GM21619 (cell line): ENCODE measurements around the gene MRPL1.

Experiments
- ATAC-seq: cut with Tn5 transposase; IDR thresholded peaks from one replicate; pipeline ENCODE4 v1.9.1; 2021; ENCODE audit not compliant: unreplicated experiment

Gene MRPL1

DNA sequence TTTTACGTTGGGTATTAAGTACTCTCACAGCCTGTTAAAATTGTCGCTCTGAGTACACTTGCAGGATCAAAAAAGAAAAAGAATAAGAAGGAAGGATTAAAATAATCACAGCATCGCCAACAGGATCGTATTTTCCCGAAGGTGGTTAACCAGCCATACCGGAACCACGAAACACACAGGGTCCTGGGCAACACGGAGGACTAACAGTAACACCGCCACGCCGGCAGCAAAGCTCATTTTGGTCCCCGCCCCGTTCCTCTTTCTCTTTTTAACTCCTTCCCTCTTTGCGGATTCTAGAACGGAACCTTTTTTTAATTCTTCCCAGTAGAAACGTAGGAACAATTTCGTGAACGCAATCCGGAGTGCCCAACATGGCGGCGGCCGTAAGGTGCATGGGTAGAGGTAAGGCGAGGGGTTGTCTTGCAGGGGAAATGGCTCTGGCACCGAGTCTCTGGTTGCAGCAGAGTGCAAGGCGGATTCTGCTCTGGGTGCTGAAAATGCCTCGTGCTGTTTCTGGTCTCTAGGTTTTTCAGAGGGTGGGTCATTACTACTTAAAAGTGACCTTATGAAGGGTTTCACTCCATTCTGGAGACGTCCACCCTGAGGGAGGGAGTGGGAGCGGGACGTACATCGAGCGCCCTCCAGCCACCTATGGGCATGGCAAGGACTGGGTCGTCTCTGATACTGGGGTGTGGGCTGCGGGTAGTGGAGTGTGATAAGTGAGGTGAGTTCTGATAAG, at the start of gene MRPL1:
TSS of gene MRPL1 (plus strand) at position 353 of the 739 bp plus-strand sequence. CDS start at position 372, 19 bp downstream.
- ATAC-seq: peak; percentile 79

DNA sequence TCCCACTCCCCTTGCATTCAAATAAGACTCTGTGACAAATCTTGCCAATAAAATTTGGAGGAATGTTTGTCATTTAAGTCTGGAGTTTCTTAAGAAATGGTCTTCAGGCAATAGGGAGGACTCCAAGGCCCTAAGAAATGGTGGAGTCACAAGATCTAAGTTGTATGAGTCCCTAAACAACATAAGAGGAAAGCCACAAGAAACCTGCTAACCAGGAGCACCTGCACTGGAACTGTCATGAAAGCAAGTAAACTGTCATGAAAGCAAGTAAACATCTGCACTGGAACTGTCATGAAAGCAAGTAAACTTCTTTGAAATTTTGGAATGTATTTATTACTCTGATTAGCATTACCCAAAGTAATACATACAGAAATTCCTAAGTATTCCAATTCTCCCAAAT, 47.0 kb upstream of the MRPL1 start:
- no peak for ATAC-seq

DNA sequence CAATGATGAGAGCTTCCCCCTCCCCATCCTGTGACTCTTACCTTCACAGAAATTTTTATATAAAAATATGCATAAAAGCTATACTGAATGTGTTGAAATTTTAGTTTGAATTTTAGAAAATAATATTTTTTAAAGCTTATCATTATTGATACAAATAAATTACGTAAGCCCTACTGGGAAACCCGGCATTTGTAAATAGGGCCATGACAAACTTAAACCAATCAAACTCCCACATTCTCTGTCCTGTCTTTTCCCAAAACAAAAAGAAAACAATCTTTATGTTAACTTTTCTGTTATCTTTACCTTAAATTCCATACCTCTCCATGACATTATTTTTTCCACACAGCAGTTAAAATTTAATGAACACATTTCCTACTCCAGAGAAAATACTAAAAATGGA, 46.1 kb upstream of the MRPL1 start:
- ATAC-seq: no peak

DNA sequence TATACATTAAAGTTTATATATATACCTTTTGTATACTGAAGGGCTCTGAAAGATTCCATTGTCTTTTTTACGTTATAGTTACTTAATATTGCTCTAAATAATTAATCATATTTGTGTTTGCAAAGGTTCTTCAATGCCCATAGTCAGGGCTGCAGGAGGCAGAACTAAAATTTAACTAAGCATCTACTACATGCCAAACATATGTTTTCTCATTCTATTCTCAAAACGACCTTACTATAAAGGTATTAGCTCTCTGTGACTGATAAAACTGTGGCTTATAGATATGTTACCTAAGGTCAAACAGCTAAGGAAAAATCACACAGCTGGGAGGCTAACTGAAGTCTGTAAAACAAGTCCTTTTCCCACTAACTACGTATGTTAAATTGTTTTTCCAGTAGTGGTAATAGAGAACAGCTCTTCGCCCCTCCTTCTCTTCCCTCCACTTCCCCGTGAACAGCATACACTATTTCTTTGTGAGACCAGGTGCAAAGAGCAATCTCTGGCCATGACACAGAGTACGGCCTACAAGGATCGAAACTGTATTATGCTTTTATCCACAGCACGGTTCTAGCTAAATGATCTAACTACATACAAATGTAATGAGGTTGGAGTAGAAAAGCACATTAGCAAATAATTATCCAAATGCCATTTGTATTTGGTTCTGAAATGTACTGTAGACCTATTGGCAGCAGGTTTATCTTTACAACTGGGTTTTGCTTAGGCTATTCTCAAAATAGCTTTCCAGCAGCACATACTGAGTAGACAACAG, 45.1 kb upstream of the MRPL1 start:
- no peak for ATAC-seq

DNA sequence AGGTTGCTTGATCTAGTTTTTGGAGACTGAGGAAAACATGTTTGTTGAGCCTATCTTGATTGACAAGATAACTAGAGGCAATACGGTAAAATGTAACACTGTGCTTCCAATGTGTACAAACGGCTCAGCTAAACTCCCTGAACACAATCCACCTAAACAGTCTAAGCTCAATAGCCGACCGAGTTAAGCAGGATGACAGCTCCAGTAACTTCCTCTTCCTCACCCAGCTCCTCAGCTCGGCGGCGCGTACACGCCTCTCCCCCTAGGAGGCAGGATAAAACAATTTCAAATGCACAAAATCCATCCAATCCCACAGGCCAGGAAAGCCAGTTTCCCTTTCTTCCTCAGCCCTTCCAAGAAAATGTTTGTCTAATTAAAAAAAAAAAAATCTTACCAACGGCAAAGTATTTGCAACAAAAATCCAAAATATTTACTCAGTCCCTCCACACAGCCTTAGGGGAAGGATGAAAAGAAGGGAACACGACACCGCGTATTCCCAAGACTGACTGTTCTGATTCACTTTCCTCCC, 44.5 kb upstream of the MRPL1 start:
- ATAC-seq: peak; percentile 21

DNA sequence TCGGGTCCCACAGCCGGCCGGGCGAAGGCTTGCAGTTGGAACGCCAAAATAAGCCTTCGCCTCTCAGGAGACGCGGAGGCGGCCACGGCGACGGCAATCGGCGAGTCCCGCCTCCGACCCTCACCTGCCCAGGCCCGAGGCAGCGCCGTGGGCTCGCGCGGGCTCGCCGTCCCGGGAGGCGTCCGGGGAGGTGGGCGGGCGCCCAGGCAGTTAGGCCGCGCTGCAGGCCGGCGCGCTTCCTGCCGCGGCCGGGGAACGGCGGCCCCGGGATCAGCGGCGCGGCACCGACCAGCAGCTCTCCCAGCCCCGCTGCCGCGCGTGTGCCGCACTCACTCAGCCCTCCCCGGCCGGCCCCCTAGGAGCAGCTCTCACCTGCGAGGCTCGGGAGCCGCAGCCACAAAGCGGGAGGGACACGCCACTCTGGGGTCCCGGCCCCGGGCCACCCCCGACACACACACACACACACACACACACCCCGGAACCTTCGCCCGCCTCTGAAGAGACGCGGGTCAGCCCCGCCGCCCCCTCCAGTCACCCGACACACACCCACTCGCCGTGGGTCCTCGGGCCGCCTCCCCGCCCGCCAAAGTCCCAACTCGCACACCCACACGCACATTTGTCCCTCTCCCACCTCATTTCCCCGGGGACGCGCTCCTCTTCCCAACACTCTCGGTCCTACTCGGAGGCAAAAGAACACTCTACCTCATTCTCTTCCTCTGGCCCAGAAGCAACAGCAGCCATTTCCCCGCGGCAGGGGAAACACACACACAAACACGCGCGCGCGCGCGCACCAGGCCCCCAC, 43.8 kb upstream of the MRPL1 start, which contains the start of gene CNOT6L:
TSS of gene CNOT6L (minus strand) at position 767 of the 802 bp plus-strand sequence. CDS start at position 707, 60 bp downstream.
- peak; percentile 23 for ATAC-seq

DNA sequence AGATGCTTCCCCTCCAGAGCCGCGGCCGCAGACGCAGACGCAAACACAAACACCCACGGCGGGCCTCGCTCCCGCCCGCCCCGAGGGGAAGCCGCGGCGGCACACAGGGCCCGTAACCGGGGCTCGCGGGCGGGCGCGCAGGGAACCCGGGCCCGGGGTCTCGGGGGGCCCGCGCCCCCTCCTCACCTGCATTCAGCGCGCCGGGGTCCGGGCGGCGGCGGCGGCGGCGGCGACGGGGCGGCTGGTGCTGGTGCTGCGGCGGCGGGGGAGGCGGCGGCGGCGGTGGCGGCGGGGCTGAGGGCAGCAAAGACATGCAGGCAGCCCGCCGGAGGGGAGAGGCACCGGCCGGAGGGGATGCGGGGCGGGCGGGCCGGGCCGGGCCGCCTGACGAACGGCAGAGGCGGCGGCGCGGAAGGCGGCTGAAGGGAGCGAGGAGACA, 43.2 kb upstream of the MRPL1 start:
- ATAC-seq: peak; percentile 13

DNA sequence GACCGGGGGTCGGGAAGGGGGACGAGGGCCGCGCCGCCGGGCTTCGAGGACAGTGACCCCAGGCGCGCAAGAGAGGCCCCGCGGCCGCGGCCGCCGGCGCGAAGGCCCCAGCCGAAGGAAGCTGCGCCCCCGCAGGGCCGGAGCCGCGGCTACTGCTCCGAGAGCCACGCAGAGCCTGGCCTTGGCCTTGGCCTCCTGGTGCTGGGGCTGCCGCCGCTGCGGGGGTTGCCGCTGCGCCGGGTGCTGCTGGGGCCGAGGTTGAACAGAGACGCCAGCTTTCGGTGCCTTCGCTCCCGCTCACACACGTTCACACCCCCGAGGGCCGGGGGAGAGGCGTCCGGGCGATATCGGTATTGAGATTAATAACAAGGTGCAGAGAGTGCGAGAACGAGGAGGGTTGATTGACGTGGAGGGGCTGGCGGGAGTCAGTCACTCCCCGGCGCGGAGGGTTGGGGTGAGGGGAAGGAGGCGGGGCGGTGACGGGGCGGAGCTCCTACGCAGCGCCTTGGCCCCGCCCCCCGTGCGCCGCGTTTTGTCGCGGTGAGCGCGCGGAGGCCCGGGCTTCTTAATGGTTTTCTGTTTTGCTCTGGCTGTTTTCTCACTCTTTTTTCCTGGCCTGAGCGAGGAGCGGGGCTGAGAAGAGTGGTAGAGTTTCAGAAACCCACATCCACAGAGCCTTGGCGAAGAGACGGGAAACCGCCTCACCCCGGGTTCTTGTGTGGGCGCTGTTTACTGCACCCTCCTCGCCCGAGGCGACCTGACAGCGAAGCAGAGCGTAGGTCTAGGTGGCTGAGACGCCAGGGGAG, 42.6 kb upstream of the MRPL1 start:
- peak; percentile 75 for ATAC-seq

DNA sequence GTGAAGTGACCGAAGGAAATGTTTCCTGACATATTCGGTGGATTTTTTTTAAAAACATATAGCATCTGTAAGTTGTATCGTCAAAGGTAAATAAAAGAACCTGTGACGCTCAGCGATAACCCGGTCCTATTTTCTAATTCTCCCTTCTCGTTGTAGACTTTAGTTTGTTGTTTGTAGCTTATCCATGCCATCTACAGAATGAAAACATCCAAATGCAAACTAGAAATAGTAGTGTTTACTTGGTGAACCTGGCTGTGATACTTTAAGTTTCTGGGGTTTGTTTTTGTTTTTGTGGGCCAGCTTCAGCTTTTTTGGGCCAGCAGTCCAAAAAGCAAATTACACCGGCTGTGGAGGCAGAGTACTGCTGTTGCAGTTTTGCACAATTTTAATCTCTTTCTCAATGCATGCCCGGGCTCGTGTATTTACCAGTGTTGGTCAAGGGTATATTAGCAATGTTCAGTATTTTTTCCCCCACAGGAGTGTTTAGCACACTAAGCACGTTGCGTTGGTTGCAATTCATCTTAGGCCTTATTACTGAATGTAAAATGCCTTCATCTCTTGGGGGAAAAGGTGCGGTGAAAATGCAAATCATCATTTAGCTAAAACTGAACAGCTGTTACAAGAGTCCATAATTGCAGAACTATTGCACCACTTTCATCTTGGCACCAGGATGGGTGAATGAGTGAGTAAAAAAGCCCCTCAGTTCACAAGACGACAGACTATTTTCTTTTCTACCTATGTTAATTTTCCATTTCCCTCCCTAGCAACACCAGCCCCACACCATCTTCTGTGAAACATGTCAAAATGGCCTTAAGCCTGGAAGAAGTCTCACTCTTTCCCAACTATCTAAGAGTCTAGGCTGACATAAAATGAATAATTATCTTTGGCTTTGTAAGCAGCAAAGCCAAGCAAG, 41.7 kb upstream of the MRPL1 start:
- ATAC-seq: no peak

DNA sequence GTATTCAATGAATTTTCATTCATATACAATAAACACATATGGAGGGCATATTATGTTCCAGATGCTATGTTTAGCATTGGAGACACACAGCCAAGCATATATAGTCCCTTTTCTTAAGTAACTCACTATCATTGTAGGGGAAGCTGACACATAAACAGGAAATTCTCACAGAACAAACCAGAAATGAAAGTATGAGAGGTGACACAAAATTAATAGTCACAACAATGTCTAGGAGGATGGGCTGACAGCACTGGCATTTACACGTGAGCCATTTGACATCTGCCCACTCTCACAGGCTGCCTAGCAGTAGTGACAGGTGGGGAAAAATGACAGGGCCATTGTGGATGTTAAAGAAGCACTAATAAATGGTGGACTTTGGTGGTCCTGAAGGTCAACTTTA, 40.9 kb upstream of the MRPL1 start:
- ATAC-seq: no peak

DNA sequence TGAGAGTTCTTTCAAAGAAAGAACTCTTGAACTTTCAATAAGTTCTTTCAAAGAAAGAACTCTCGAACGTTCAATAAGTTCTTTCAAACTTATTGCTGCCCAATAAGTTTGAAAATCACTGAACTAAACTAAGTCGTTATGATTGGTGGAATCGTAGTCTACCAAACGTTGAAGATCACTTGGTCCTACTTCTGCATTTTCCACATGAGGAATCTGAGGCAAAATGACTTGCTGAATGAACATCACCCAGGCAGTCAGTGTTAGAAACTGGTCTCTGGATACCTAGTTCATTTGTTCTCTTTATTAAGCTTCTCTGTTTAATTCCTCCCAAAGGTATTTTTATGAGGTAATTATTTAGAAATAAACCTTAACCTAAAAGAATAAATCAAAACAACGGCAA, 36.4 kb upstream of the MRPL1 start:
- ATAC-seq: no peak

DNA sequence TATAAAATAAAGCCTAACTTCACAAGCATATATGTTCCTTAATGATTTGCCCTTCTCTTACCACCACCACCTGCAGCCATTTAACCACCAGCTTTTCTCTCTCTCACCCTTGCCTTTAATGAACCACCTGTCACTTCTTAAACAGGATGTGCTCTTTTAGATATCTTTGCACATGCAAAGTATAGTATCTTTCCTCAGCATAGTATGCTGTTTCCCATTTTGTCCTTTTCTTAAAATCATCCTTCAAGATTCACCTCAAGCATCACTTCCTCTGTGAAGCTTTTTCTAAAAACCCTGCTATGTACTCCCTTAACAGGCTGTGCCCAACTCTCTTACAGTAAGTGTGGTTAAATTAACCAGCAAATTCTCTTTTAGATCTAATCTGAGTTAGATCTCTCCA, 35.3 kb upstream of the MRPL1 start:
- ATAC-seq: peak; percentile 79

DNA sequence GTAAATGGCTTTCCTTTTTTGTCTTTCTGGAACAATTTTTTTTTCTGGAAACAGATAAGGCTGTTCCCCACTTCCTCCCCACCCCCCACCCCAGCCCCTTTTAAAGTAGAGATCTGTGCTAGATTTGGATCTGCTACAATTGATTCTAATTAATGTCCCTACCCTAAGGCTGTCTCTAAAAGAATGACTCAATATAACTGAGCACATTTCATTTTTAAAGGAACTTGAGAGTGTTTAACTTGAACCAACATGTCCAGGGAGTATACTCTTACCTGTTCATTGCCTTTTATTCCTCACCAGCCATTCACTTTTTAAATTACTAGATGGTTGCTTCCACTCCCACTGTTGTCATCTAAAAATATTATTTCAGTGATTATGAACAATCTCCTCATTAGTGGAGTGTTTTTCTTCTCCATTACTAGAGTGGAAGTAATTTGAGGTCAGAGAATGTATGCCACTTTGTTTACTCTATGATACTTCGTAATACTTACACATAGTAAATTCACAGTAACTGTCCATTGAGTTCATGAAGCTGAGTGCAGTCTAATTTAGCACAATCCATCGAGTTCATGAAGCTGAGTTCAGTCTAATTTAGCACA, 29.4 kb upstream of the MRPL1 start:
- no peak for ATAC-seq

DNA sequence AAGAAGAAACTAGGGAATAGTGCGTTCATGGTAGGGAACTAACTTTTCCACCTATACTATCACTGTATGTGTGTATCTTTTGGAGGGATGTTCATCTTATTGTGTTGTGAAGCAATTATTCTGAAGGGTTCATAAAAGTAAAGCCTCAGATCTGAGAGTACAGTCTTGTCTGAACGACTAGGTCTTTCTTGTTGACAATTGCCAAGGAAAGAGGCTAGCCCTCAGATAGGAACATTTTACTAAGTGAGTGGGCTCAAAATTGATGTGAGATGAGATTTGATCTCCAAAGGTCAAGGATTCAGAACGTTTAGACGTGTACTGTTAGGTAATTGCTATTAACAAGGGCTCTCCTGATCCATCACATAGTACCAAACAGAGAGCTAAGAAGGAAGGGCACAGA, 28.2 kb upstream of the MRPL1 start:
- ATAC-seq: no peak

DNA sequence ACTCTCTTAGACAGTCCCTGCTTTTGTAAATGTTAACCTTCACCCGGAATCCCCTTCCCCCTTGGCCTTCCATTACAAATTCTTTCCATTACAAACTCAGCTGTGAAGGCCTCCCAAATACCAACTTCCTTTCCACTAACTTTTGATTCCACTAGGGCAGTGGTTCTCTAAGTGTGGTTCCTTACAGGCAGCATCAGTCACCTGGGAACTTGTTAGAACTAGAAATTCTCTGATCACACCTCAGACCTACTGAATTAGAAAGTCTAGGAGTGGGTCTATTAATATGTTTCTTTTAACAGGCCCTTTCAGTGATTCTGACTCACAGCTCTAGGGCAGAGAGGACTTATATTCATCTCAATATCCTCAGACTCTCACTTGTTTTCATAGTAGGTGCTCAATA, 19.0 kb upstream of the MRPL1 start:
- no peak for ATAC-seq

DNA sequence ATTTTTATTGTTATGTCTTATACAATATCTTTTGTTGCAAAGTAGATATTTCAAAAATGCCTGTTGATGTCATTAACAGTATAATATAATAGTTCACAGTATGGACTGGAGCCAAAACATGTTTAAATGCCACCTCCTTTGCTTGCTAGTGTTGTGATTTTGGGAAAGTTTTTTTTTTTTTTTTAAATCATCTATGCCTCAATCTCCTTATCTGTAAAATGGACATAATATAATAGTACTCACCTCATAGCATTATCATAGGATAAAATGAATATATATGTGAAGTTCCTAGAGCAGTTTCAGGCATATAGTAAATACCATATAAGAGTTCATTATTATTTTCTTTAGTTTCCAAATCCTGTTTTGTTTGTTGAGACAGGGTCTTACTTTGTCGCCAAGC, 18.3 kb upstream of the MRPL1 start:
- ATAC-seq: no peak

DNA sequence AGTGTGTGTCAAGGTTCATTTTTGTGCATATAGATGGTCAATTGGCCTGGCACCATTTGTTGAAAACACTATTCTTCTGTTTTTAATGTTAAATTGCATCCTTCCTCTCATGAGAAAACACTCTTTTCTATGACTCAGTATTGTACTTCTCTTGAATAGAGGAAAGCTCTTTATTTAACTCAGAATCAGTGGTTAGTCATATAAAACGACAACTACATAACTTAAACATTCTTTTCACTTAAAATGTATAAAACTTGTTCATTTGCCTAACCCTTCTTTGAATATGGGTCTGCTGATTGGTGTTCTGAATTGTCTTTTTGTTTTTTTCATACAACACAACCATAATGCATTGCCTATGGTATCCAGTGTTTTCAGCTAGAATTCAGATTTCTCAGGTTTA, 17.2 kb upstream of the MRPL1 start:
- no peak for ATAC-seq

DNA sequence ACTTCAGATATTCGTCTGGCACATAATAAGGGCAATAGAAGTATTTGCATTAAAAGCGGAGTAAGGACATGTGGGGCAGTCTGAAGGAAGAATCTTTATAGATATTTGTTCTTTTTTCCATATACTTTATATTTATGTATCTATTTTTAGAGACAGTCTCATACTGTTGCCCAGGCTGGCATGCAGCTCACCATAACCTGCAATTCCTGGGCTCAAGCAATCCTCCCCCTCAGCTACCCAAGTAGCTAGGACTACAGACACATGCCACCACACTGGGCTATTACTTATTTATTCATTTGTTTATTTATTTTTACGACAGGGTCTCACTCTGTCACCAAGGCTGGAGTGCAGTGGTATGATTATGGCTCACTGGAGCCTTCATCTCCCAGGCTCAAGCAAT, 16.7 kb upstream of the MRPL1 start:
- no peak for ATAC-seq

DNA sequence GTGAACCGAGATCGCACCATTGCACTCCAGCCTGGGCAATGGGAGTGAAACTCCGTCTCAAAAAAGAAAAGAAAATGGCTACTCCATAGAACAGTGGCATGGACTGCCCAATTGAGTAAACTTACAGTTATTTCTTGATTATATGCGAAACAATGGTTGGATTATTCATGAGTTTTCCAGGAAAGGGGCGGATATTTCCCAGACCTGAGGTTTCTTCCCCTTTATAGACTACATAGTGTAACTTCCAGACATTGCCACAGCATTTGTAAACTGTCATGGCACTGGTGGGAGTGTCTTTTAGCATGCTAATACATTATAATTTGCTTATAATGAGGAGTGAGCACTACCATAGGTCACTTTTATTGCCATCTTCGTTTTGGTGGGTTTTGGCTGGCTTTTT, 14.1 kb upstream of the MRPL1 start:
- ATAC-seq: no peak
